ENCODE measurements around the gene ICAM3. TPM values are rescaled to one million over a fixed set of nuclear protein-coding genes. Genes with fewer than 3 reads are reported as not detected.

Gene ICAM3
- total and polyA plus RNA-seq, 8 donors: 5.2 to 13.8 (median 6.4) TPM

- DNase-seq (no peak), FAIRE-seq (no peak), ATAC-seq (no peak)
- peaks cover 0 to 17% (median 0%) of the 10 kb centered on the region in 3 donors for H3K4me1 ChIP-seq
- TF ChIP-seq, protein P1, sequence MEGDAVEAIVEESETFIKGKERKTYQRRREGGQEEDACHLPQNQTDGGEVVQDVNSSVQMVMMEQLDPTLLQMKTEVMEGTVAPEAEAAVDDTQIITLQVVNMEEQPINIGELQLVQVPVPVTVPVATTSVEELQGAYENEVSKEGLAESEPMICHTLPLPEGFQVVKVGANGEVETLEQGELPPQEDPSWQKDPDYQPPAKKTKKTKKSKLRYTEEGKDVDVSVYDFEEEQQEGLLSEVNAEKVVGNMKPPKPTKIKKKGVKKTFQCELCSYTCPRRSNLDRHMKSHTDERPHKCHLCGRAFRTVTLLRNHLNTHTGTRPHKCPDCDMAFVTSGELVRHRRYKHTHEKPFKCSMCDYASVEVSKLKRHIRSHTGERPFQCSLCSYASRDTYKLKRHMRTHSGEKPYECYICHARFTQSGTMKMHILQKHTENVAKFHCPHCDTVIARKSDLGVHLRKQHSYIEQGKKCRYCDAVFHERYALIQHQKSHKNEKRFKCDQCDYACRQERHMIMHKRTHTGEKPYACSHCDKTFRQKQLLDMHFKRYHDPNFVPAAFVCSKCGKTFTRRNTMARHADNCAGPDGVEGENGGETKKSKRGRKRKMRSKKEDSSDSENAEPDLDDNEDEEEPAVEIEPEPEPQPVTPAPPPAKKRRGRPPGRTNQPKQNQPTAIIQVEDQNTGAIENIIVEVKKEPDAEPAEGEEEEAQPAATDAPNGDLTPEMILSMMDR (IDR thresholded peaks at IDR 0.05): no peak
- peaks cover 0 to 14% (median 6%) of the 10 kb centered on the region in 4 donors for H3K27me3 ChIP-seq
- H3K36me3 ChIP-seq: no peaks in the 10 kb centered on the region
- no peaks in the 10 kb centered on the region for H3K9me3 ChIP-seq
- WGBS, 2 donors: 83 to 94% methylated on average over 4 of the region's 4 CpGs
- H3K4me3 ChIP-seq: no peak overlapping the region
- intact Hi-C loops (cut with DNase I): no loop called here
- no peak overlapping the region for H3K27ac ChIP-seq
Observed at GRCh38 chr19:10285393-10285792, 54.0 kb downstream of the ICAM3 start.

GRCh38 chr19:10284960-10285278 lies 54.5 kb downstream of the ICAM3 start:
- DNase-seq: no peak
- Histone ChIP-seq H3K4me3 (no peak overlapping the region), H3K9me3 (no peaks in the 10 kb centered on the region), H3K27me3 (peaks cover 0 to 9% (median 6%) of the 10 kb centered on the region in 4 donors), H3K27ac (no peak overlapping the region), H3K36me3 (no peaks in the 10 kb centered on the region), H3K4me1 (peaks cover 0 to 16% (median 0%) of the 10 kb centered on the region in 3 donors)
- intact Hi-C loops (cut with DNase I): no loop called here
- ATAC-seq: no peak
- WGBS, 2 donors: 87 to 94% methylated on average over 13 of the region's 13 CpGs
- TF ChIP-seq, protein P1 (IDR thresholded peaks at IDR 0.05): no peak
- FAIRE-seq: no peak

DNA sequence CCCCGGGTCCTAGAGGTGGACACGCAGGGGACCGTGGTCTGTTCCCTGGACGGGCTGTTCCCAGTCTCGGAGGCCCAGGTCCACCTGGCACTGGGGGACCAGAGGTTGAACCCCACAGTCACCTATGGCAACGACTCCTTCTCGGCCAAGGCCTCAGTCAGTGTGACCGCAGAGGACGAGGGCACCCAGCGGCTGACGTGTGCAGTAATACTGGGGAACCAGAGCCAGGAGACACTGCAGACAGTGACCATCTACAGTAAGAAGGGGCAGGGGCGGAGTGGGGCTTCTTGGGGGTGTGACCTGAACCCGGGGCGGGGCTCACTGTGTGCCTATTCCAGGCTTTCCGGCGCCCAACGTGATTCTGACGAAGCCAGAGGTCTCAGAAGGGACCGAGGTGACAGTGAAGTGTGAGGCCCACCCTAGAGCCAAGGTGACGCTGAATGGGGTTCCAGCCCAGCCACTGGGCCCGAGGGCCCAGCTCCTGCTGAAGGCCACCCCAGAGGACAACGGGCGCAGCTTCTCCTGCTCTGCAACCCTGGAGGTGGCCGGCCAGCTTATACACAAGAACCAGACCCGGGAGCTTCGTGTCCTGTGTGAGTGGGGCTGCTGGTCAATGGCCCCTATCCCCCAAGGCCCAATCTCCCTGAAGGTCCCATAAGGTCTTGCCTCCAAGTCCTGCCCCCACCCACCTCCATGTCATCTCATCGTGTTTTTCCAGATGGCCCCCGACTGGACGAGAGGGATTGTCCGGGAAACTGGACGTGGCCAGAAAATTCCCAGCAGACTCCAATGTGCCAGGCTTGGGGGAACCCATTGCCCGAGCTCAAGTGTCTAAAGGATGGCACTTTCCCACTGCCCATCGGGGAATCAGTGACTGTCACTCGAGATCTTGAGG lies 55.1 kb downstream of the ICAM3 start:
- no peak overlapping the region for H3K4me3 ChIP-seq
- TF ChIP-seq, protein P1 (IDR thresholded peaks at IDR 0.05): no peak
- no peak for ATAC-seq
- no peak for DNase-seq
- no peak for FAIRE-seq
- intact Hi-C loops (cut with DNase I): no loop called here
- no peaks in the 10 kb centered on the region for H3K9me3 ChIP-seq
- H3K4me1 ChIP-seq: peaks cover 0 to 10% (median 0%) of the 10 kb centered on the region in 3 donors
- 75 to 87% methylated on average over 34 of the region's 34 CpGs for WGBS, 2 donors
- no peaks in the 10 kb centered on the region for H3K36me3 ChIP-seq
- H3K27ac ChIP-seq: no peak overlapping the region
- H3K27me3 ChIP-seq: peaks cover 0 to 9% (median 6%) of the 10 kb centered on the region in 4 donors

Other genes starting within 250 kb of the ICAM3 start
- 1 to 10 TPM in 1 of 6 donors, under 1 TPM in 5; 0.12 to 1.1 (median 0.74) TPM for gene ANGPTL6, start 236.9 kb downstream of the ICAM3 start, total RNA-seq
- 1 to 10 TPM; 1.2 to 1.7 TPM for gene ANGPTL6, start 236.9 kb downstream of the ICAM3 start, polyA plus RNA-seq
- 10 to 100 TPM in 5 of 6 donors, 1 to 10 TPM in 1; 9.3 to 32.0 (median 15.8) TPM for gene PPAN, start 233.3 kb downstream of the ICAM3 start, total RNA-seq
- gene PPAN, start 233.3 kb downstream of the ICAM3 start, polyA plus RNA-seq: 10 to 100 TPM; 55.9 to 67.9 TPM
- gene P2RY11, start 227.9 kb downstream of the ICAM3 start, total RNA-seq: 1 to 10 TPM; 2.5 to 8.5 (median 5.8) TPM
- gene P2RY11, start 227.9 kb downstream of the ICAM3 start, polyA plus RNA-seq: 10 to 100 TPM; 17.4 TPM
- gene EIF3G, start 219.7 kb downstream of the ICAM3 start, total RNA-seq: 100 to 1,000 TPM; 146 to 215 (median 181) TPM
- gene EIF3G, start 219.7 kb downstream of the ICAM3 start, polyA plus RNA-seq: 100 to 1,000 TPM; 169 to 228 TPM
- gene DNMT1, start 144.7 kb downstream of the ICAM3 start, total RNA-seq: 10 to 100 TPM; 11.4 to 27.5 (median 15.4) TPM
- gene DNMT1, start 144.7 kb downstream of the ICAM3 start, polyA plus RNA-seq: 10 to 100 TPM; 26.4 to 28.7 TPM
- 1 to 10 TPM; 1.9 to 4.8 (median 3.0) TPM for gene S1PR2, start 108.3 kb downstream of the ICAM3 start, total RNA-seq
- 1 to 10 TPM; 1.6 to 2.0 TPM for gene S1PR2, start 108.3 kb downstream of the ICAM3 start, polyA plus RNA-seq
- 10 to 100 TPM in 4 of 6 donors, 1 to 10 TPM in 2; 9.9 to 17.6 (median 14.9) TPM for gene MRPL4, start 87.4 kb downstream of the ICAM3 start, total RNA-seq
- gene MRPL4, start 87.4 kb downstream of the ICAM3 start, polyA plus RNA-seq: 10 to 100 TPM; 23.5 to 34.4 TPM
- gene ICAM1, start 68.5 kb downstream of the ICAM3 start, total RNA-seq: 10 to 100 TPM in 2 of 6 donors, 1 to 10 TPM in 4; 2.2 to 32.4 (median 5.7) TPM
- gene ICAM1, start 68.5 kb downstream of the ICAM3 start, polyA plus RNA-seq: 10 to 100 TPM in 1 of 2 donors, 1 to 10 TPM in 1; 7.2 to 13.5 TPM
- under 1 TPM in 5 of 6 donors, not detected in 1; 0.13 to 0.56 (median 0.20) TPM for gene ICAM4, start 52.7 kb downstream of the ICAM3 start, total RNA-seq
- under 1 TPM in 1 of 2 donors, not detected in 1; 0.27 TPM for gene ICAM4, start 52.7 kb downstream of the ICAM3 start, polyA plus RNA-seq
- gene ICAM5, start 49.7 kb downstream of the ICAM3 start, total RNA-seq: under 1 TPM in 5 of 6 donors, not detected in 1; 0.08 to 0.22 (median 0.17) TPM
- gene ICAM5, start 49.7 kb downstream of the ICAM3 start, polyA plus RNA-seq: under 1 TPM; 0.26 to 0.30 TPM
- gene ZGLP1, start 29.8 kb downstream of the ICAM3 start, total RNA-seq: 1 to 10 TPM in 4 of 6 donors, under 1 TPM in 2; 0.91 to 3.0 (median 1.5) TPM
- gene ZGLP1, start 29.8 kb downstream of the ICAM3 start, polyA plus RNA-seq: 10 to 100 TPM; 37.6 to 44.0 TPM
- 10 to 100 TPM in 2 of 6 donors, 1 to 10 TPM in 4; 5.5 to 10.9 (median 8.7) TPM for gene FDX2, start 23.6 kb downstream of the ICAM3 start, total RNA-seq
- 10 to 100 TPM; 25.0 to 30.3 TPM for gene FDX2, start 23.6 kb downstream of the ICAM3 start, polyA plus RNA-seq
- 10 to 100 TPM in 4 of 6 donors, 1 to 10 TPM in 2; 6.0 to 17.3 (median 13.6) TPM for gene RAVER1, start 6.1 kb downstream of the ICAM3 start, total RNA-seq
- gene RAVER1, start 6.1 kb downstream of the ICAM3 start, polyA plus RNA-seq: 1 to 10 TPM; 9.4 TPM
- 10 to 100 TPM; 42.5 to 90.3 (median 53.3) TPM for gene TYK2, start 40.9 kb upstream of the ICAM3 start, total RNA-seq
- 100 to 1,000 TPM; 203 to 302 TPM for gene TYK2, start 40.9 kb upstream of the ICAM3 start, polyA plus RNA-seq
- 10 to 100 TPM; 41.3 to 61.0 (median 48.5) TPM for gene CDC37, start 63.9 kb upstream of the ICAM3 start, total RNA-seq
- 100 to 1,000 TPM; 226 to 266 TPM for gene CDC37, start 63.9 kb upstream of the ICAM3 start, polyA plus RNA-seq
- 10 to 100 TPM in 4 of 6 donors, 1 to 10 TPM in 2; 6.6 to 12.6 (median 11.2) TPM for gene PDE4A, start 80.9 kb upstream of the ICAM3 start, total RNA-seq
- gene PDE4A, start 80.9 kb upstream of the ICAM3 start, polyA plus RNA-seq: 1 to 10 TPM; 5.0 to 8.5 TPM
- 10 to 100 TPM; 25.2 to 36.4 (median 32.3) TPM for gene KEAP1, start 163.7 kb upstream of the ICAM3 start, total RNA-seq
- 10 to 100 TPM; 40.9 to 48.6 TPM for gene KEAP1, start 163.7 kb upstream of the ICAM3 start, polyA plus RNA-seq
- gene S1PR5, start 177.8 kb upstream of the ICAM3 start, total RNA-seq: 1 to 10 TPM in 2 of 6 donors, under 1 TPM in 4; 0.32 to 1.3 (median 0.63) TPM
- under 1 TPM; 0.21 to 0.38 TPM for gene S1PR5, start 177.8 kb upstream of the ICAM3 start, polyA plus RNA-seq
- 10 to 100 TPM; 12.9 to 26.9 (median 20.5) TPM for gene ATG4D, start 204.3 kb upstream of the ICAM3 start, total RNA-seq
- 10 to 100 TPM; 35.2 to 62.1 TPM for gene ATG4D, start 204.3 kb upstream of the ICAM3 start, polyA plus RNA-seq
- 10 to 100 TPM in 4 of 6 donors, 1 to 10 TPM in 2; 8.0 to 15.8 (median 13.5) TPM for gene KRI1, start 226.4 kb upstream of the ICAM3 start, total RNA-seq
- gene KRI1, start 226.4 kb upstream of the ICAM3 start, polyA plus RNA-seq: 10 to 100 TPM; 34.7 to 41.8 TPM
- gene CDKN2D, start 229.4 kb upstream of the ICAM3 start, total RNA-seq: 1 to 10 TPM; 1.4 to 3.3 (median 2.1) TPM
- 1 to 10 TPM; 3.8 to 9.1 TPM for gene CDKN2D, start 229.4 kb upstream of the ICAM3 start, polyA plus RNA-seq
- 10 to 100 TPM; 32.2 to 48.6 (median 39.7) TPM for gene AP1M2, start 247.7 kb upstream of the ICAM3 start, total RNA-seq
- gene AP1M2, start 247.7 kb upstream of the ICAM3 start, polyA plus RNA-seq: 10 to 100 TPM; 55.3 to 57.6 TPM